ENCODE measurements around the gene TRIM44.

DNA sequence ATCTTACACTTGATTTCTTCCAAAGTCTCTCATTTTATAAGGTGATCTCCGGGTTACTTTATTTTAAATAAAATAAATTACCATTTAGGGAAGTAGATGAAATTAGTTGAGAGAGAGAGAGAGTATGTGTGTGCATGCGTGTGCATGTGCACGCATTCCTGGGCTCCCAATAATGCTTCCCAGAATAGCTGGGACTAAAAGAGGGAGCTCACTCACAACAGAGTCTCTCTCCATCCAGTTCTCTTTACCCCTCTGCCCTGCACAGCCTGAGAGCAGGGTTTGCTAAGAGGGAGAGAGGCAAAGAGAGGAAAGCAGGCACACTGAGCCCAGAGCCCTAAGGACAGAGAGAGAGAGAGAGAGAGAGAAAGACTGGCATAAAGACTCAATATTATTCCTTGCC is 11.3 kb upstream of the TRIM44 start:
- TF ChIP-seq EZH2phosphoT487 (IDR thresholded peaks at IDR 0.05; ENCODE audit: borderline replicate concordance, low read depth, low read length) (no peak), CTCF (conservative IDR thresholded peaks at IDR 0.05; ENCODE audit: low read length) (no peak)
